Endodermal cell (in vitro differentiated cells): ENCODE results near the gene SAXO1. TPM values are rescaled to one million over a fixed set of nuclear protein-coding genes. Genes with fewer than 3 reads are reported as not detected.

Source experiments
- DNase-seq: peaks from one replicate; pipeline ENCODE4 v3.0.0-alpha.2; 2017
- H3K27ac ChIP-seq: 2 replicates; pipeline ENCODE4 v1.5.1; 2013; ENCODE audit warnings: mild to moderate bottlenecking, low read depth, low read length, moderate library complexity
- H3K27me3 ChIP-seq: 2 replicates; pipeline ENCODE4 v1.6.1; 2013; ENCODE audit warnings: mild to moderate bottlenecking, low read length, moderate library complexity; ENCODE audit not compliant: insufficient read depth, control insufficient read depth, poor library complexity, severe bottlenecking
- H3K36me3 ChIP-seq: 2 replicates; pipeline ENCODE4 v1.7.0; 2013; ENCODE audit warnings: mild to moderate bottlenecking, low read length, moderate library complexity; ENCODE audit not compliant: control insufficient read depth, insufficient read depth
- H3K4me1 ChIP-seq: one replicate; pipeline ENCODE4 v1.7.0; 2013; ENCODE audit warnings: low read length; ENCODE audit not compliant: control insufficient read depth, insufficient read depth
- H3K4me3 ChIP-seq: 2 replicates; pipeline ENCODE4 v1.5.1; 2013; ENCODE audit warnings: mild to moderate bottlenecking, low read length, moderate library complexity
- H3K9ac ChIP-seq: 2 replicates; pipeline ENCODE4 v1.6.1; 2013; ENCODE audit warnings: mild to moderate bottlenecking, low read length, moderate library complexity; ENCODE audit not compliant: poor library complexity, severe bottlenecking; ENCODE audit errors: extremely low read depth
- H3K9me3 ChIP-seq: 2 replicates; pipeline ENCODE4 v1.6.1; 2013; ENCODE audit warnings: mild to moderate bottlenecking, low read length, moderate library complexity; ENCODE audit not compliant: control insufficient read depth
- H3K27ac Mint-ChIP-seq: 2 replicates; pipeline ENCODE4 v1.8.0; 2020; ENCODE audit warnings: mixed read lengths
- H3K27me3 Mint-ChIP-seq: 2 replicates; pipeline ENCODE4 v1.8.0; 2021; ENCODE audit warnings: mild to moderate bottlenecking, mixed read lengths; ENCODE audit not compliant: insufficient read depth
- H3K36me3 Mint-ChIP-seq: 2 replicates; pipeline ENCODE4 v1.8.0; 2020; ENCODE audit warnings: low read depth, mixed read lengths
- H3K4me1 Mint-ChIP-seq: 2 replicates; pipeline ENCODE4 v1.8.0; 2020; ENCODE audit warnings: mixed read lengths
- H3K4me3 Mint-ChIP-seq: 2 replicates; pipeline ENCODE4 v1.8.0; 2020; ENCODE audit warnings: mild to moderate bottlenecking, moderate library complexity, mixed read lengths
- H3K9me3 Mint-ChIP-seq: 2 replicates; pipeline ENCODE4 v1.8.0; 2020; ENCODE audit warnings: mild to moderate bottlenecking, mixed read lengths
- CTCF ChIP-seq: fragments of 200-600 bp; sonication (generic); conservative IDR thresholded peaks from 2 replicates; pipeline ENCODE4 v1.5.0; 2021; ENCODE audit warnings: antibody characterized with exemption, mild to moderate bottlenecking
- WGBS, 2 experiments: methylation state at CpG; one replicate each; pipeline versions ENCODE4 v1.1.5 to v1.1.7; 2013; ENCODE audit warnings: missing lambda C conversion rate in 2 of 2, mixed read lengths in 1 of 2; ENCODE audit not compliant: insufficient coverage in 1 of 2, insufficient read length in 1 of 2; 5-methylcytosine and 5-hydroxymethylcytosine counted together
- total RNA-seq, 2 donors: library from RNA; stranded (reverse); fragmentation: NEBNext Ultra II Directional in 1 of 2; extraction: Animal tissue kit (Norgen Biotek cat#: 25700) in 1 of 2; gene quantifications; 2 replicates in 1 of 2; 3 replicates in 1 of 2; pipeline ENCODE4 v1.2.1, GENCODE V29; 2021

The SAXO1 gene
- total RNA-seq, 2 donors from 2014 or later, result 0.04 to 1.2 TPM

- H3K27ac Mint-ChIP-seq, result no peak overlapping the region
- no peaks in the 10 kb centered on the region for H3K36me3 Mint-ChIP-seq
- peaks cover 18% of the 10 kb centered on the region for H3K4me1 Mint-ChIP-seq
- no peak overlapping the region for H3K4me3 ChIP-seq
- no peak overlapping the region for H3K4me3 Mint-ChIP-seq
- no peak for TF ChIP-seq CTCF
- DNase-seq, result no peak
- H3K27ac ChIP-seq, result no peak overlapping the region
- peaks cover 6% of the 10 kb centered on the region for H3K9me3 ChIP-seq
- H3K4me1 ChIP-seq, result no peaks in the 10 kb centered on the region
- H3K9me3 Mint-ChIP-seq, result peaks cover 12% of the 10 kb centered on the region
- no peaks in the 10 kb centered on the region for H3K27me3 Mint-ChIP-seq
- no peak overlapping the region for H3K9ac ChIP-seq
- no peaks in the 10 kb centered on the region for H3K27me3 ChIP-seq
- H3K36me3 ChIP-seq, result no peaks in the 10 kb centered on the region
- WGBS, 2 experiments, result 83 to 95% methylated on average over 1 to 4 of the region's 4 CpGs
Observed at GRCh38 chr9:18981476-18982261, 51.3 kb downstream of the SAXO1 start.

DNA sequence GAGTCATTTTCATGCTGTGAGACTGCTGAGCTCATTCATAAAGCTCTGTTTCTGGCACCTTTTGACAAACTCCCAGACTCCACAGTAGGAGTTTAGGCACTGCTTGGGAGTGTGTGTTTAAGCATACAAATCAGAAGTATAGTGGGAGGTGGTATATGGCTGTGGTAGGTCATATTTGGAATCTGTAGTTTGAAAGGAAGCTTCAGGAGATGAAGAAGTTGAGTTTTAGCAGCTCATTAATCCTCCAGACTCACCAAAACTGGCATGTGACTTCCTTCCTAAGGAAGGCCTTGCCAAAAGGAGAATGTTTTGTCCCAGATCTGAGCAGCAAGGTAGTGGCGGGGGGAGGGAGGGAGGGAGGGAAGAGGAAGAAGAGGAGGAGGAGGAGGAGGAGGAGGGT lies 52.8 kb downstream of the SAXO1 start:
- Histone ChIP-seq H3K9ac (no peak overlapping the region), H3K4me3 (no peak overlapping the region), H3K9me3 (peaks cover 6% of the 10 kb centered on the region), H3K4me1 (no peaks in the 10 kb centered on the region), H3K27ac (peak overlapping the region; percentile 34), H3K27me3 (no peaks in the 10 kb centered on the region), H3K36me3 (no peaks in the 10 kb centered on the region)
- no peak for DNase-seq
- Mint-ChIP-seq H3K27ac (no peak overlapping the region), H3K27me3 (no peaks in the 10 kb centered on the region), H3K36me3 (no peaks in the 10 kb centered on the region), H3K4me1 (peaks cover 18% of the 10 kb centered on the region), H3K9me3 (peaks cover 12% of the 10 kb centered on the region), H3K4me3 (no peak overlapping the region)
- WGBS, 2 experiments, result 17% methylated on average over 1 of the region's 1 CpG; no CpG with 5 or more reads in 1 of the 2 experiments
- TF ChIP-seq CTCF, result no peak

- no peaks in the 10 kb centered on the region for H3K27me3 ChIP-seq
- peaks cover 6% of the 10 kb centered on the region for H3K9me3 ChIP-seq
- H3K27ac Mint-ChIP-seq, result no peak overlapping the region
- no peak for TF ChIP-seq CTCF
- H3K9me3 Mint-ChIP-seq, result peaks cover 9% of the 10 kb centered on the region
- H3K4me1 ChIP-seq, result no peaks in the 10 kb centered on the region
- H3K9ac ChIP-seq, result no peak overlapping the region
- H3K4me1 Mint-ChIP-seq, result peaks cover 15% of the 10 kb centered on the region
- DNase-seq, result no peak
- no peaks in the 10 kb centered on the region for H3K36me3 ChIP-seq
- WGBS, 2 experiments, result 74 to 89% methylated on average over 1 to 2 of the region's 2 CpGs
- H3K27me3 Mint-ChIP-seq, result no peaks in the 10 kb centered on the region
- H3K36me3 Mint-ChIP-seq, result no peaks in the 10 kb centered on the region
- no peak overlapping the region for H3K27ac ChIP-seq
- H3K4me3 Mint-ChIP-seq, result no peak overlapping the region
- no peak overlapping the region for H3K4me3 ChIP-seq
Observed at GRCh38 chr9:18979367-18979766, 53.6 kb downstream of the SAXO1 start.
